Erythroblast (primary cell): ENCODE results near the gene STXBP1.

Experiments
- GATA1 ChIP-seq: IDR thresholded peaks from 2 replicates; pipeline ENCODE4 v1.6.1; 2011; ENCODE audit warnings: low read depth, mild to moderate bottlenecking, control low read depth, low read length, moderate library complexity
- POLR2A ChIP-seq: IDR thresholded peaks from 2 replicates; pipeline ENCODE4 v1.6.1; 2011; ENCODE audit warnings: mild to moderate bottlenecking, low read length

DNA sequence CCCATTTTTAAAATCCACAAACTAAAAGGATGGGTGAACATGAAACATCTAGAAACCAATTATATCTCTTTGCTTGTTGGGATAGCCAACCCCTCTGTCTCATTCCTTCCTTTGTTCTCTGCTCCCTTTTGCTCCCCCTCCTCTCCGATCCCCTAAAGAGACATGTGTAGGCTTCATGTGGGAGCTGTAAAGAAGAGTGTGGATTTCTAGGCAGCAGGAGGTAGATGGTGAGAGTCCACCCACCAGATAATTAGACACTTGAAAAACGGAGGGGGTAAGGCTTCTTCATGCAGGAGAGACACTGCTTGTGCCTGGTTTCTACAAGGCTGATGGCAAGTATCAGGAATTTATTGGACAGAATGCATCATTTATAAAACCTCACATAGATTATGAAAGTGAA is 67.4 kb downstream of the STXBP1 start:
- no peak for TF ChIP-seq POLR2A
- no peak for TF ChIP-seq GATA1
